ENCODE measurements around the gene CLK2. TPM values are rescaled to one million over a fixed set of nuclear protein-coding genes. Genes with fewer than 3 reads are reported as not detected.

CLK2 gene
- total RNA-seq, 1 donor from 2014 or later: 41.7 TPM

GRCh38 chr1:155254714-155255242 is 18.5 kb downstream of the CLK2 start:
- Mint-ChIP-seq H3K36me3 (peaks cover 16% of the 10 kb centered on the region), H3K4me3 (peak overlapping the region; percentile 91), H3K27ac (no peak overlapping the region), H3K27me3 (ENCODE audit: insufficient read depth, low read depth) (peaks cover 9% of the 10 kb centered on the region), H3K4me1 (peaks cover 32% of the 10 kb centered on the region), H3K9me3 (no peaks in the 10 kb centered on the region)
- H3K27ac ChIP-seq: no peak overlapping the region
- peak overlapping the region; percentile 99 for H3K4me2 ChIP-seq
- TF ChIP-seq CTCF (IDR thresholded peaks at IDR 0.05): no peak
- no peaks in the 10 kb centered on the region for H3K36me3 ChIP-seq
- peak overlapping the region; percentile 72 for H3K9ac ChIP-seq
- H3F3A ChIP-seq (ENCODE audit: low read depth): peaks cover 30% of the 10 kb centered on the region
- H3K4me3 ChIP-seq: peak overlapping the region; percentile 84
- peak; percentile 45 for DNase-seq (ENCODE audit: low spot score)
- H3K9me3 ChIP-seq (ENCODE audit: low read depth): no peaks in the 10 kb centered on the region
- peaks cover 20% of the 10 kb centered on the region for H3K4me1 ChIP-seq
- H2AFZ ChIP-seq (replicated peaks): peak overlapping the region; percentile 27
- H3K79me2 ChIP-seq (ENCODE audit: low read depth): peaks cover 12% of the 10 kb centered on the region
- H4K20me1 ChIP-seq (ENCODE audit: low read depth): no peaks in the 10 kb centered on the region
- no peaks in the 10 kb centered on the region for H3K27me3 ChIP-seq

GRCh38 chr1:155254228-155254713 is 19.0 kb downstream of the CLK2 start:
- H3K36me3 ChIP-seq: no peaks in the 10 kb centered on the region
- Mint-ChIP-seq H3K4me1 (peaks cover 32% of the 10 kb centered on the region), H3K36me3 (peaks cover 16% of the 10 kb centered on the region), H3K4me3 (peak overlapping the region; percentile 91), H3K9me3 (no peaks in the 10 kb centered on the region), H3K27ac (no peak overlapping the region), H3K27me3 (ENCODE audit: insufficient read depth, low read depth) (peaks cover 10% of the 10 kb centered on the region)
- DNase-seq (ENCODE audit: low spot score): no peak
- H3K9me3 ChIP-seq (ENCODE audit: low read depth): no peaks in the 10 kb centered on the region
- H3K4me2 ChIP-seq: peak overlapping the region; percentile 99
- TF ChIP-seq CTCF (IDR thresholded peaks at IDR 0.05): no peak
- TF ChIP-seq EZH2 (IDR thresholded peaks at IDR 0.05): no peak
- TF ChIP-seq EZH2phosphoT487 (IDR thresholded peaks at IDR 0.05): no peak
- peak overlapping the region; percentile 72 for H3K9ac ChIP-seq
- H4K20me1 ChIP-seq (ENCODE audit: low read depth): no peaks in the 10 kb centered on the region
- H2AFZ ChIP-seq (replicated peaks): no peak overlapping the region
- peak overlapping the region; percentile 84 for H3K4me3 ChIP-seq
- no peaks in the 10 kb centered on the region for H3K27me3 ChIP-seq
- peaks cover 11% of the 10 kb centered on the region for H3K79me2 ChIP-seq (ENCODE audit: low read depth)
- H3F3A ChIP-seq (ENCODE audit: low read depth): peaks cover 30% of the 10 kb centered on the region
- peaks cover 20% of the 10 kb centered on the region for H3K4me1 ChIP-seq
- H3K27ac ChIP-seq: no peak overlapping the region

GRCh38 chr1:155253797-155254196 is 19.5 kb downstream of the CLK2 start:
- Histone ChIP-seq H3K9ac (peak overlapping the region; percentile 72), H3K27ac (no peak overlapping the region), H3K4me3 (peak overlapping the region; percentile 84), H3K79me2 (ENCODE audit: low read depth) (peaks cover 11% of the 10 kb centered on the region), H3K36me3 (no peaks in the 10 kb centered on the region), H3F3A (ENCODE audit: low read depth) (peaks cover 30% of the 10 kb centered on the region), H3K4me1 (peaks cover 20% of the 10 kb centered on the region), H4K20me1 (ENCODE audit: low read depth) (no peaks in the 10 kb centered on the region), H3K27me3 (no peaks in the 10 kb centered on the region), H3K9me3 (ENCODE audit: low read depth) (no peaks in the 10 kb centered on the region), H3K4me2 (peak overlapping the region; percentile 99), H2AFZ (replicated peaks) (no peak overlapping the region)
- no peaks in the 10 kb centered on the region for H3K9me3 Mint-ChIP-seq
- H3K36me3 Mint-ChIP-seq: peaks cover 16% of the 10 kb centered on the region
- peaks cover 32% of the 10 kb centered on the region for H3K4me1 Mint-ChIP-seq
- H3K27ac Mint-ChIP-seq: no peak overlapping the region
- TF ChIP-seq CTCF (IDR thresholded peaks at IDR 0.05): no peak
- no peak for TF ChIP-seq EZH2phosphoT487 (IDR thresholded peaks at IDR 0.05)
- no peak for TF ChIP-seq EZH2 (IDR thresholded peaks at IDR 0.05)
- peak overlapping the region; percentile 91 for H3K4me3 Mint-ChIP-seq
- H3K27me3 Mint-ChIP-seq (ENCODE audit: insufficient read depth, low read depth): peaks cover 10% of the 10 kb centered on the region
- no peak for DNase-seq (ENCODE audit: low spot score)

All from neural progenitor cell (in vitro differentiated cells).